Heart left ventricle (tissue), 16 donors: ENCODE results near the gene SYTL2. TPM values are rescaled to one million over a fixed set of nuclear protein-coding genes. Genes with fewer than 3 reads are reported as not detected.

Source experiments
- ATAC-seq, 4 donors: fragments of 200-7000 bp; cut with Tn5 transposase; one replicate each; pipeline ENCODE4 v1.9.1; 2020 to 2022; ENCODE audit warnings: moderate library complexity in 4 of 4, mild to moderate bottlenecking in 3 of 4, moderate number of reproducible peaks in 1 of 4
- DNase-seq, 5 donors: peaks; one replicate each; pipeline ENCODE4 v3.0.0-alpha.2; 2020
- H3K27ac ChIP-seq, 12 donors: fragments of 200-600 bp; sonication (generic) in 4 of 12; one replicate each; pipeline versions ENCODE4 v1.5.0 to v1.8.0; 2016 to 2022; ENCODE audit warnings: mild to moderate bottlenecking in 2 of 12
- H3K27me3 ChIP-seq, 9 donors: fragments of 200-600 bp; sonication (generic) in 2 of 9; one replicate each; pipeline versions ENCODE4 v1.5.1 to v1.8.0; 2016 to 2022; ENCODE audit warnings: mild to moderate bottlenecking in 3 of 9
- H3K36me3 ChIP-seq, 9 donors: fragments of 200-600 bp; sonication (generic) in 2 of 9; one replicate each; pipeline versions ENCODE4 v1.5.0 to v1.8.0; 2018 to 2022; ENCODE audit warnings: mild to moderate bottlenecking in 2 of 9
- H3K4me1 ChIP-seq, 12 donors: fragments of 200-600 bp; sonication (generic) in 4 of 12; one replicate each; pipeline versions ENCODE4 v1.5.0 to v1.8.0; 2016 to 2022; ENCODE audit warnings: mild to moderate bottlenecking in 3 of 12
- H3K4me3 ChIP-seq, 12 donors: fragments of 200-600 bp; sonication (generic) in 4 of 12; one replicate each; pipeline versions ENCODE4 v1.5.0 to v1.8.0; 2017 to 2022; ENCODE audit warnings: mild to moderate bottlenecking in 9 of 12, moderate library complexity in 4 of 12
- H3K9me3 ChIP-seq, 12 donors: fragments of 200-600 bp; sonication (generic) in 4 of 12; one replicate each; pipeline versions ENCODE4 v1.5.0 to v1.8.0; 2016 to 2022; ENCODE audit warnings: mild to moderate bottlenecking in 1 of 12
- CTCF ChIP-seq, 12 donors: fragments of 200-600 bp; sonication (generic) in 4 of 12; IDR thresholded peaks; one replicate each; pipeline versions ENCODE4 v1.5.0 to v1.8.0; 2018 to 2022; ENCODE audit warnings: antibody characterized with exemption in 12 of 12, mild to moderate bottlenecking in 5 of 12
- POLR2A ChIP-seq, 2 donors: fragments of 450-650 bp; IDR thresholded peaks; one replicate each; pipeline ENCODE4 v1.6.1; 2017; ENCODE audit warnings: antibody characterized with exemption in 2 of 2, mild to moderate bottlenecking in 2 of 2, moderate library complexity in 2 of 2
- WGBS, 4 donors: extraction: QIAGEN DNeasy Blood & Tissue Kit in 2 of 4; methylation state at CpG; one replicate each; pipeline versions ENCODE4 v1.1.5 to v1.1.7; 2013 to 2018; 5-methylcytosine and 5-hydroxymethylcytosine counted together
- intact Hi-C, 10 donors: fragments of 100-400 bp; cut with DNase I; formaldehyde crosslinking; loops; one replicate each; pipeline versions ENCODE4 v1.11.1 to v1.14.2; 2022
- polyA plus RNA-seq, 2 donors: library from polyadenylated mRNA; stranded (reverse); fragments of 200-250 nt; gene quantifications; one replicate each; pipeline ENCODE4 v1.2.3, GENCODE V29; 2013
- total RNA-seq, 9 donors: library from RNA; depleted of rRNA in 2 of 9; stranded (reverse); fragments of >200 nt in 2 of 9; fragmentation: NEBNext Ultra II Directional in 3 of 9; extraction: Animal tissue kit (Norgen Biotek cat#: 25700) in 3 of 9; gene quantifications; one replicate each; pipeline versions ENCODE4 v1.1.0 to v1.2.4, GENCODE V29; 2016 to 2023
- donor health status: ischemic (EF 13 %, LVEDD 7.1; RV severe dilation, severe dysfunction).
- donor health status: healthy with polysubstance abuse.
- donor health status: DM: no; HTN: yes; CAD: no.
- donor health status: DM: no; HTN: no; CAD: no.
- donor health status: ischemic (EF 25% LVEDD 6.9; RV normal size, moderate dysfunction).
- donor health status: ischemic (EF 25% LVEDD 5.7; RV mildly dilated, moderate dysfunction).
- donor health status: healthy.
- donor health status: DM: yes; HTN: yes; CAD: no.
- donor health status: ischemic (EF 35%, LVEDD 5.7; RV mildly dilated, moderate dysfunction).
- donor health status: nonischemic (EF 11% LVEDD 7.7; RV severe dilation, severe dysfunction).
- donor health status: DM: yes; HTN: yes; CAD: no.
- donor health status: PGD.
- donor health status: ischemic (EF 29% LVEDD 5.4; RV normal size, mild dysfunction).
- donor health status: nonischemic (EF 23%, LVEDD 6.1; RV moderate dilation, normal function).

SYTL2 gene
- total and polyA plus RNA-seq, 11 donors, result 2.2 to 9.5 (median 4.9) TPM

DNA sequence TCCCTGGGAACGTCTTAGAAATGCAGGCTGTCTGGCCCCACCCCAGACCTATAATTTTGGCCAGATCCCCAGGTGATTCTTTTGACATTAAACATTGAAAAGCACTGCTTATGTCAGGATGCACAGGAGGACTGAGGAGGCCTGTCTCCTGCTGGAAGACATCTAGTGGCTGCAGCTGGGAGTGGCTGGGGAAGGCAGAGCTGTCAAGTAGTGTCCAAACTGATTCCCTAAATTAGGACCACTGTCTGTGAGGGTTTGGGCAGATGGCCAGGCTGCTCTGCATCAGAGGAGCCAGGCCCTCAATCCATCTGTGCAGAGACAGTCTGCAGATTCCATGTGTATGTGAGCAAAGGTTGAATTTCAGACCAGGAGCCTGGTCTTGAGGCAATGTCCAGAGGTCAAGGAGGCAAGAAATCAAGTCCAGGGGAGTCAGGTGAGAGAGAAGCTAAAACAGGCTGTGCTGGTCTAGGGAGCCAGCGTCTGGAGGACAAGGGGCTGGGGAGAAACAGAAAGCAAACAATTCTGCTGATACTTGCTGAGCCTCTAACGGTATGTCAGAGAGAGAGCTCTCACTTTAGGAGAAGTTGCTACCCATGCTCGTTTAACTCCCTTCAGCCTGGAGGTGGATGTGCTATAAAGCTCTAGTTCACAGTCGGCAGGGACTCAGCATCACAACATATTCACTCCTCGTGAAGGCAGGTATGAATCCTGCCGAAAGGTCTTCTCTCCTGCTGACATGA lies 15.3 kb upstream of the SYTL2 start:
- Histone ChIP-seq H3K4me1 (peaks cover 0 to 14% (median 0%) of the 10 kb centered on the region in 12 donors), H3K4me3 (no peak overlapping the region), H3K27me3 (no peaks in the 10 kb centered on the region), H3K9me3 (no peaks in the 10 kb centered on the region), H3K27ac (no peak overlapping the region), H3K36me3 (no peaks in the 10 kb centered on the region)
- DNase-seq (peak in 4 of 5 donors; percentile 27 to 38 (median 32)), ATAC-seq (peak in 3 of 4 donors; percentile 68 to 76 (median 74))
- intact Hi-C loops, result loop anchor here (1.0 to 10.0 kb wide), 8 partner anchors 129 to 231 kb away; no protein-coding TSS in a partner anchor
- TF ChIP-seq POLR2A (IDR thresholded peaks at IDR 0.05) (no peak), CTCF (IDR thresholded peaks at IDR 0.05) (peak; percentile 27 to 60 (median 52))
- WGBS, 4 donors, result 70 to 77% (median 73%) methylated on average over 7 of the region's 7 CpGs

- DNase-seq, result no peak
- no peak for ATAC-seq
- intact Hi-C loops, result loop anchor here (1.0 to 10.0 kb wide), 8 partner anchors 128 to 231 kb away; no protein-coding TSS in a partner anchor
- H3K4me3 ChIP-seq, result no peak overlapping the region
- TF ChIP-seq POLR2A (IDR thresholded peaks at IDR 0.05) (no peak), CTCF (IDR thresholded peaks at IDR 0.05) (no peak)
- H3K9me3 ChIP-seq, result no peaks in the 10 kb centered on the region
- H3K4me1 ChIP-seq, result peaks cover 0 to 14% (median 0%) of the 10 kb centered on the region in 12 donors
- no peaks in the 10 kb centered on the region for H3K27me3 ChIP-seq
- WGBS, 4 donors, result 66 to 81% (median 71%) methylated on average over 3 of the region's 3 CpGs
- H3K27ac ChIP-seq, result no peak overlapping the region
- H3K36me3 ChIP-seq, result no peaks in the 10 kb centered on the region
Observed at GRCh38 chr11:85825616-85826015, 14.7 kb upstream of the SYTL2 start.

GRCh38 chr11:85823816-85824215 lies 12.9 kb upstream of the SYTL2 start:
- H3K27me3 ChIP-seq, result no peaks in the 10 kb centered on the region
- H3K4me3 ChIP-seq, result no peak overlapping the region
- no peak for ATAC-seq
- no peak overlapping the region for H3K27ac ChIP-seq
- H3K36me3 ChIP-seq, result no peaks in the 10 kb centered on the region
- H3K9me3 ChIP-seq, result no peaks in the 10 kb centered on the region
- WGBS, 4 donors, result 90 to 97% (median 94%) methylated on average over 2 of the region's 2 CpGs
- H3K4me1 ChIP-seq, result peaks cover 0 to 14% (median 0%) of the 10 kb centered on the region in 12 donors
- intact Hi-C loops, result loop anchor here in 6 of 10 donors (10.0 kb wide), 2 partner anchors 129 to 229 kb away; no protein-coding TSS in a partner anchor
- TF ChIP-seq POLR2A (IDR thresholded peaks at IDR 0.05) (no peak), CTCF (IDR thresholded peaks at IDR 0.05) (no peak)
- no peak for DNase-seq

DNA sequence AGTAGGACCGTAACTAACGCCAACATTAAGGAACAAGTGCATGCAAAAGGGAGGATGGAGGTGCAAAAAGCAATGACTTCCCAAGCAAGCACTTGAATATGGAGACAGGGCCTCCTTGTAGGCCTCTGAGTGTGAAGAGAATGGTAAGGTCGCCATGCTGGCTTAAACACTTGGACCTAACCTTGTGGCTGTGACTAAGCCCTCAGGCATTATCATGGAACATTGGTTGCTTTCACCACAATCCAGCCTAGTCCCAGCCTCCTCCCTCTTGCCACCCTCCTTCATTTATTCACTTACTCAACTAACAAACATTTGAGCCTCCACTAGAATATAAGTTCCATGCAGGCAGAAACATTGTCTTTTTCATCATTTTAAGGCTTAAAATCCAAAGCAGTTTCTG lies 11.9 kb upstream of the SYTL2 start:
- intact Hi-C loops, result loop anchor here in 6 of 10 donors (10.0 kb wide), 2 partner anchors 128 to 228 kb away; no protein-coding TSS in a partner anchor
- peak in 1 of 4 donors; percentile 23 for ATAC-seq
- no peak overlapping the region for H3K4me3 ChIP-seq
- no peak for DNase-seq
- H3K36me3 ChIP-seq, result no peaks in the 10 kb centered on the region
- WGBS, 4 donors, result 92 to 98% (median 96%) methylated on average over 3 of the region's 3 CpGs
- no peaks in the 10 kb centered on the region for H3K27me3 ChIP-seq
- TF ChIP-seq POLR2A (IDR thresholded peaks at IDR 0.05), result no peak
- TF ChIP-seq CTCF (IDR thresholded peaks at IDR 0.05), result no peak
- no peak overlapping the region for H3K27ac ChIP-seq
- H3K9me3 ChIP-seq, result no peaks in the 10 kb centered on the region
- peaks cover 0 to 11% (median 0%) of the 10 kb centered on the region in 12 donors for H3K4me1 ChIP-seq
